B cell (primary cell): Measurements from ENCODE around the gene CAMK4. TPM values are rescaled to one million over a fixed set of nuclear protein-coding genes. Genes with fewer than 3 reads are reported as not detected.

Experiments used
- ATAC-seq: fragments of 200-7000 bp; cut with Tn5 transposase; one replicate; pipeline ENCODE4 v1.10.0; 2021; ENCODE audit warnings: low read depth, mild to moderate bottlenecking, moderate number of reproducible peaks, moderate library complexity
- CTCF ChIA-PET: fragments of 350-600 bp; sonication (Branson Sonifier 250); formaldehyde crosslinking; loops from one replicate; lab custom pipeline; 2021; ENCODE audit warnings: antibody characterized with exemption, inconsistent platforms; lab: Charles Lee
- POLR2A ChIA-PET: fragments of 350-600 bp; sonication (Branson Sonifier 250); formaldehyde crosslinking; loops from one replicate; lab custom pipeline; 2021; ENCODE audit warnings: antibody characterized with exemption; lab: Charles Lee
- DNase-seq: peaks from one replicate; pipeline ENCODE4 v3.0.0; 2013
- H2AFZ ChIP-seq: 2 replicates; pipeline ENCODE4 v1.6.1; 2012; ENCODE audit warnings: mild to moderate bottlenecking, low read depth, low read length; ENCODE audit not compliant: insufficient read depth, poor library complexity, severe bottlenecking
- H3K27ac ChIP-seq, 2 donors: 1 replicate in 1 of 2; 2 replicates in 1 of 2; pipeline ENCODE4 v1.5.1; 2012 to 2013; ENCODE audit warnings: low read length in 2 of 2, mild to moderate bottlenecking in 2 of 2, moderate library complexity in 1 of 2
- H3K27me3 ChIP-seq, 4 experiments: fragments of 200-600 bp in 1 of 4; sonication (generic) in 1 of 4; replicated peaks in 1 of 4; 1 replicate in 2 of 4; 2 replicates in 2 of 4; pipeline versions ENCODE4 v1.6.1 to v1.7.0; 2013 to 2016; ENCODE audit warnings: low read length in 3 of 4, mild to moderate bottlenecking in 2 of 4, mixed read lengths in 1 of 4, moderate library complexity in 1 of 4; ENCODE audit not compliant: insufficient read depth in 4 of 4, control insufficient read depth in 3 of 4; ENCODE audit errors: control extremely low read depth in 1 of 4
- H3K36me3 ChIP-seq, 2 experiments: replicated peaks in 1 of 2; 1 replicate in 1 of 2; 2 replicates in 1 of 2; pipeline versions ENCODE4 v1.6.1 to v1.7.1; 2013; ENCODE audit warnings: low read length in 1 of 2; ENCODE audit not compliant: insufficient read depth in 2 of 2, control insufficient read depth in 1 of 2; ENCODE audit errors: control extremely low read depth in 1 of 2, extremely low read depth in 1 of 2
- H3K4me1 ChIP-seq, 2 donors: fragments of 200-600 bp in 1 of 2; sonication (generic) in 1 of 2; 1 replicate in 1 of 2; 2 replicates in 1 of 2; pipeline versions ENCODE4 v1.5.1 to v1.6.1; 2013 to 2017; ENCODE audit warnings: low read length in 2 of 2; ENCODE audit not compliant: control insufficient read depth in 2 of 2, insufficient read depth in 2 of 2
- H3K4me2 ChIP-seq: replicated peaks from 2 replicates; pipeline ENCODE3; 2012; ENCODE audit warnings: mild to moderate bottlenecking, low read depth, low read length; ENCODE audit not compliant: poor library complexity, severe bottlenecking
- H3K4me3 ChIP-seq, 5 experiments: fragments of 200-600 bp in 1 of 5; sonication (generic) in 1 of 5; 1 replicate in 3 of 5; 2 replicates in 2 of 5; pipeline versions ENCODE4 v1.5.1 to v1.7.0; 2011 to 2016; ENCODE audit warnings: low read length in 4 of 5, mild to moderate bottlenecking in 4 of 5, low read depth in 2 of 5, control low read depth in 1 of 5, moderate library complexity in 1 of 5; ENCODE audit not compliant: insufficient read depth in 1 of 5; ENCODE audit errors: control extremely low read depth in 1 of 5, extremely low read depth in 1 of 5
- H3K79me2 ChIP-seq: fragments of 200-600 bp; sonication (generic); one replicate; pipeline ENCODE4 v1.6.0; 2016; ENCODE audit warnings: low read length; ENCODE audit not compliant: control insufficient read depth, insufficient read depth
- H3K9ac ChIP-seq: fragments of 200-600 bp; sonication (generic); 2 replicates; pipeline ENCODE4 v1.6.1; 2017; ENCODE audit warnings: mild to moderate bottlenecking, low read length, moderate library complexity
- H3K9me3 ChIP-seq, 3 donors: one replicate each; pipeline versions ENCODE4 v1.6.1 to v1.7.1; 2013; ENCODE audit warnings: low read length in 2 of 3; ENCODE audit not compliant: control insufficient read depth in 2 of 3, insufficient read depth in 1 of 3; ENCODE audit errors: control extremely low read depth in 1 of 3
- H4K20me1 ChIP-seq: 2 replicates; pipeline ENCODE4 v1.6.0; 2012; ENCODE audit warnings: mild to moderate bottlenecking, low read length; ENCODE audit not compliant: insufficient read depth, control insufficient read depth, poor library complexity, severe bottlenecking
- H3K27ac Mint-ChIP-seq: one replicate; pipeline ENCODE4 v1.8.0; 2021; ENCODE audit warnings: mixed read lengths
- H3K27me3 Mint-ChIP-seq: one replicate; pipeline ENCODE4 v1.8.0; 2021; ENCODE audit warnings: mixed read lengths
- H3K4me1 Mint-ChIP-seq: one replicate; pipeline ENCODE4 v1.8.0; 2021; ENCODE audit warnings: mixed read lengths
- H3K4me3 Mint-ChIP-seq: one replicate; pipeline ENCODE4 v1.8.0; 2021; ENCODE audit warnings: mixed read lengths
- H3K9me3 Mint-ChIP-seq: one replicate; pipeline ENCODE4 v1.8.0; 2022; ENCODE audit warnings: mixed read lengths; ENCODE audit not compliant: insufficient read depth
- EZH2 ChIP-seq: IDR thresholded peaks from 2 replicates; pipeline ENCODE4 v1.6.1; 2012; ENCODE audit warnings: borderline replicate concordance, low read depth, mild to moderate bottlenecking, moderate library complexity, low read length; ENCODE audit not compliant: insufficient read depth, poor library complexity, severe bottlenecking
- WGBS: methylation state at CpG from one replicate; pipeline ENCODE4 v1.1.5; 2013; ENCODE audit warnings: missing lambda C conversion rate; ENCODE audit not compliant: insufficient coverage; 5-methylcytosine and 5-hydroxymethylcytosine counted together
- intact Hi-C: fragments of 100-400 bp; cut with micrococcal nuclease; formaldehyde crosslinking; loops from one replicate; pipeline ENCODE4 v1.10.0; 2022
- polyA plus RNA-seq: library from polyadenylated mRNA; depleted of rRNA; stranded (reverse); fragments of >200 nt; gene quantifications from 2 replicates; pipeline ENCODE4 v1.2.3, GENCODE V29; 2012
- total RNA-seq, 2 donors: library from RNA; stranded (reverse); fragments of 120-200 nt in 1 of 2; gene quantifications; 1 replicate in 1 of 2; 2 replicates in 1 of 2; pipeline versions ENCODE4 v1.2.3 to v1.2.4, GENCODE V29; 2013 to 2022
- TF ChIP-seq, protein P1 (sequence below): fragments of 200-600 bp; IDR thresholded peaks from one replicate; pipeline ENCODE4 v1.8.0; 2022; ENCODE audit warnings: antibody characterized with exemption, mild to moderate bottlenecking

CAMK4 gene
- total and polyA plus RNA-seq, 2 donors (not counting 1 experiment from before 2014, with no cell fraction given): 0.78 to 4.8 TPM

DNA sequence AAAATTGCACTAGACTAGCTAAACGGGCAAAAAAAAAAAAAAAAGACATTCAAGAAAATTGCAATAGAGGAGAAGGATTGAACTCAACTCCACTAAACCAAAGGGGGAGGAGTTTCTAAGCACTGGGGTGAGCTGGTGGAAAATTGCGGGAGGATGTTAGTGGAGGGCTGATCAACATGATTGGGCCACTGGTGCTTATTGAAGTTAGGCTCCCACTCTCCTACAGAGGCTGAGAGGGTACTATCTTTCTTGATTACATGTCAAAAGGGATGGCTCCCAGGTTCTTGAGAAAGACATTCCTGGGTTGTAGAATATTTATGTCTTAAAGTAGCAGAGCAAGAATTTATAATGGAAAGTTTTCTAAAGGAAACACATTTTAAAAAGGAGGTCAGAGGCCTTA is 38.0 kb downstream of the CAMK4 start:
- no peaks in the 10 kb centered on the region for H3K4me1 ChIP-seq
- no peaks in the 10 kb centered on the region for H3K27me3 Mint-ChIP-seq
- H3K27me3 ChIP-seq: no peaks in the 10 kb centered on the region
- WGBS: no CpG with 5 or more reads among the region's 2 CpGs
- ATAC-seq: no peak
- no peaks in the 10 kb centered on the region for H3K36me3 ChIP-seq
- H3K4me1 Mint-ChIP-seq: no peaks in the 10 kb centered on the region
- no peak for DNase-seq
- H3K4me3 Mint-ChIP-seq: no peak overlapping the region
- ChIA-PET POLR2A (no interaction called here), CTCF (no interaction called here)
- TF ChIP-seq, protein P1, sequence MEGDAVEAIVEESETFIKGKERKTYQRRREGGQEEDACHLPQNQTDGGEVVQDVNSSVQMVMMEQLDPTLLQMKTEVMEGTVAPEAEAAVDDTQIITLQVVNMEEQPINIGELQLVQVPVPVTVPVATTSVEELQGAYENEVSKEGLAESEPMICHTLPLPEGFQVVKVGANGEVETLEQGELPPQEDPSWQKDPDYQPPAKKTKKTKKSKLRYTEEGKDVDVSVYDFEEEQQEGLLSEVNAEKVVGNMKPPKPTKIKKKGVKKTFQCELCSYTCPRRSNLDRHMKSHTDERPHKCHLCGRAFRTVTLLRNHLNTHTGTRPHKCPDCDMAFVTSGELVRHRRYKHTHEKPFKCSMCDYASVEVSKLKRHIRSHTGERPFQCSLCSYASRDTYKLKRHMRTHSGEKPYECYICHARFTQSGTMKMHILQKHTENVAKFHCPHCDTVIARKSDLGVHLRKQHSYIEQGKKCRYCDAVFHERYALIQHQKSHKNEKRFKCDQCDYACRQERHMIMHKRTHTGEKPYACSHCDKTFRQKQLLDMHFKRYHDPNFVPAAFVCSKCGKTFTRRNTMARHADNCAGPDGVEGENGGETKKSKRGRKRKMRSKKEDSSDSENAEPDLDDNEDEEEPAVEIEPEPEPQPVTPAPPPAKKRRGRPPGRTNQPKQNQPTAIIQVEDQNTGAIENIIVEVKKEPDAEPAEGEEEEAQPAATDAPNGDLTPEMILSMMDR: no peak
- TF ChIP-seq EZH2: no peak
- no peak overlapping the region for H3K4me2 ChIP-seq
- H3K9me3 Mint-ChIP-seq: peaks cover 3% of the 10 kb centered on the region
- H3K27ac Mint-ChIP-seq: no peak overlapping the region
- intact Hi-C loops: no loop called here
- H3K79me2 ChIP-seq: no peaks in the 10 kb centered on the region
- H3K9ac ChIP-seq: no peak overlapping the region
- H3K4me3 ChIP-seq: no peak overlapping the region
- no peaks in the 10 kb centered on the region for H3K9me3 ChIP-seq
- H4K20me1 ChIP-seq: no peaks in the 10 kb centered on the region
- H3K27ac ChIP-seq: no peak overlapping the region
- no peak overlapping the region for H2AFZ ChIP-seq

DNA sequence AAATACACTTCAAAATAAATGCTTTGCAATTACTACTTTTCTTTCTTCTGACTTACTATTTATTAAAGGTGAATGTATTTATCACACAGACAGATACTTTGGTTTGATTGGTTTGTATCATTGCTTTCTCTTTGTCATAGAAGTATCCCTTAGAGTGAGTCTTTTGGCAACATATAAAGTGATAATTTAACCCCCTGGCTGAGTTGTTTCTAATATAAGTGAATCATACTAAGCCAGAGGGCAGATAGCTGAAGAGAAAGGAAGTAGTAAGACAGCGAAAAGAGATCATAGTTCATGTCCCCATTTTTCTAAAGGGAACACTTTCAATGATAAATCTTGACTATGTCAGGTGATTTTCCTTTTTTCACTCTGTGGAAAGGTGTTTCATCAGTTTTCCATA is 38.6 kb downstream of the CAMK4 start:
- Mint-ChIP-seq H3K9me3 (peaks cover 1% of the 10 kb centered on the region), H3K4me3 (no peak overlapping the region), H3K27me3 (no peaks in the 10 kb centered on the region), H3K4me1 (no peaks in the 10 kb centered on the region), H3K27ac (no peak overlapping the region)
- no peak overlapping the region for H3K4me2 ChIP-seq
- H3K36me3 ChIP-seq: no peaks in the 10 kb centered on the region
- no CpG with 5 or more reads among the region's 1 CpG for WGBS
- TF ChIP-seq, protein P1: no peak
- no peak for TF ChIP-seq EZH2
- H3K27me3 ChIP-seq: no peaks in the 10 kb centered on the region
- H3K79me2 ChIP-seq: no peaks in the 10 kb centered on the region
- no peaks in the 10 kb centered on the region for H4K20me1 ChIP-seq
- no peak overlapping the region for H3K9ac ChIP-seq
- intact Hi-C loops: no loop called here
- no peak overlapping the region for H3K4me3 ChIP-seq
- ATAC-seq (no peak), DNase-seq (no peak)
- CTCF ChIA-PET: no interaction called here
- H2AFZ ChIP-seq: no peak overlapping the region
- no peak overlapping the region for H3K27ac ChIP-seq
- H3K9me3 ChIP-seq: no peaks in the 10 kb centered on the region
- POLR2A ChIA-PET: no interaction called here
- no peaks in the 10 kb centered on the region for H3K4me1 ChIP-seq
